ENCODE results near the gene PLA2G6. TPM values are rescaled to one million over a fixed set of nuclear protein-coding genes. Genes with fewer than 3 reads are reported as not detected.

The PLA2G6 gene
- total RNA-seq, 1 experiment from 2014 or later, result 36.0 TPM

- no peak overlapping the region for H3K9ac ChIP-seq (ENCODE audit: low read length)
- no peaks in the 10 kb centered on the region for H3K36me3 ChIP-seq (ENCODE audit: control insufficient read depth in 1 of 2, insufficient read depth in 2 of 2, low read length in 2 of 2)
- no peaks in the 10 kb centered on the region for H3K9me2 ChIP-seq (ENCODE audit: insufficient read depth)
- BruUV-seq (replicated peaks), result no TSS peak
- H2AFZ ChIP-seq (ENCODE audit: low read depth, low read length, poor library complexity, severe bottlenecking), result no peak overlapping the region
- peaks cover 11 to 15% of the 10 kb centered on the region in 2 experiments for H3K4me1 ChIP-seq (ENCODE audit: control insufficient read depth in 1 of 2, insufficient read depth in 2 of 2, low read length in 2 of 2)
- ChIA-PET POLR2A (no interaction called here), CTCF (no interaction called here), RAD21 (ENCODE audit: low non-redundant PET in 1 of 2, low total read pairs in 2 of 2, uncharacterized antibody in 2 of 2, unreplicated experiment in 2 of 2) (no interaction called here)
- no peaks in the 10 kb centered on the region for H4K20me1 ChIP-seq (ENCODE audit: insufficient read depth)
- no peak overlapping the region for H3K4me3 ChIP-seq (replicated peaks in 1 of 2; ENCODE audit: low read depth in 1 of 2, low read length in 2 of 2)
- TF ChIP-seq RAD21 (IDR thresholded peaks at IDR 0.05; ENCODE audit: low read depth) (no peak), FOSL1 (IDR thresholded peaks at IDR 0.05; ENCODE audit: low read depth) (no peak), SRF (IDR thresholded peaks at IDR 0.05; ENCODE audit: low read depth) (no peak), JUND (IDR thresholded peaks at IDR 0.05) (no peak), MAX (IDR thresholded peaks at IDR 0.05) (no peak), ZBTB33 (IDR thresholded peaks at IDR 0.05; ENCODE audit: extremely low read depth, insufficient replicate concordance, low read length) (no peak), SP1 (IDR thresholded peaks at IDR 0.05; ENCODE audit: low read depth) (no peak), TCF7L2 (IDR thresholded peaks at IDR 0.05; ENCODE audit: borderline replicate concordance, extremely low read depth, insufficient read depth, insufficient read length) (no peak), CBX3 (IDR thresholded peaks at IDR 0.05; ENCODE audit: low read depth) (no peak), POLR2AphosphoS5 (IDR thresholded peaks at IDR 0.05; ENCODE audit: low read depth, low read length) (no peak)
- TF ChIP-seq, protein P1, sequence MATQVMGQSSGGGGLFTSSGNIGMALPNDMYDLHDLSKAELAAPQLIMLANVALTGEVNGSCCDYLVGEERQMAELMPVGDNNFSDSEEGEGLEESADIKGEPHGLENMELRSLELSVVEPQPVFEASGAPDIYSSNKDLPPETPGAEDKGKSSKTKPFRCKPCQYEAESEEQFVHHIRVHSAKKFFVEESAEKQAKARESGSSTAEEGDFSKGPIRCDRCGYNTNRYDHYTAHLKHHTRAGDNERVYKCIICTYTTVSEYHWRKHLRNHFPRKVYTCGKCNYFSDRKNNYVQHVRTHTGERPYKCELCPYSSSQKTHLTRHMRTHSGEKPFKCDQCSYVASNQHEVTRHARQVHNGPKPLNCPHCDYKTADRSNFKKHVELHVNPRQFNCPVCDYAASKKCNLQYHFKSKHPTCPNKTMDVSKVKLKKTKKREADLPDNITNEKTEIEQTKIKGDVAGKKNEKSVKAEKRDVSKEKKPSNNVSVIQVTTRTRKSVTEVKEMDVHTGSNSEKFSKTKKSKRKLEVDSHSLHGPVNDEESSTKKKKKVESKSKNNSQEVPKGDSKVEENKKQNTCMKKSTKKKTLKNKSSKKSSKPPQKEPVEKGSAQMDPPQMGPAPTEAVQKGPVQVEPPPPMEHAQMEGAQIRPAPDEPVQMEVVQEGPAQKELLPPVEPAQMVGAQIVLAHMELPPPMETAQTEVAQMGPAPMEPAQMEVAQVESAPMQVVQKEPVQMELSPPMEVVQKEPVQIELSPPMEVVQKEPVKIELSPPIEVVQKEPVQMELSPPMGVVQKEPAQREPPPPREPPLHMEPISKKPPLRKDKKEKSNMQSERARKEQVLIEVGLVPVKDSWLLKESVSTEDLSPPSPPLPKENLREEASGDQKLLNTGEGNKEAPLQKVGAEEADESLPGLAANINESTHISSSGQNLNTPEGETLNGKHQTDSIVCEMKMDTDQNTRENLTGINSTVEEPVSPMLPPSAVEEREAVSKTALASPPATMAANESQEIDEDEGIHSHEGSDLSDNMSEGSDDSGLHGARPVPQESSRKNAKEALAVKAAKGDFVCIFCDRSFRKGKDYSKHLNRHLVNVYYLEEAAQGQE (IDR thresholded peaks at IDR 0.05; ENCODE audit: low read depth), result no peak
- TF ChIP-seq, protein P2, sequence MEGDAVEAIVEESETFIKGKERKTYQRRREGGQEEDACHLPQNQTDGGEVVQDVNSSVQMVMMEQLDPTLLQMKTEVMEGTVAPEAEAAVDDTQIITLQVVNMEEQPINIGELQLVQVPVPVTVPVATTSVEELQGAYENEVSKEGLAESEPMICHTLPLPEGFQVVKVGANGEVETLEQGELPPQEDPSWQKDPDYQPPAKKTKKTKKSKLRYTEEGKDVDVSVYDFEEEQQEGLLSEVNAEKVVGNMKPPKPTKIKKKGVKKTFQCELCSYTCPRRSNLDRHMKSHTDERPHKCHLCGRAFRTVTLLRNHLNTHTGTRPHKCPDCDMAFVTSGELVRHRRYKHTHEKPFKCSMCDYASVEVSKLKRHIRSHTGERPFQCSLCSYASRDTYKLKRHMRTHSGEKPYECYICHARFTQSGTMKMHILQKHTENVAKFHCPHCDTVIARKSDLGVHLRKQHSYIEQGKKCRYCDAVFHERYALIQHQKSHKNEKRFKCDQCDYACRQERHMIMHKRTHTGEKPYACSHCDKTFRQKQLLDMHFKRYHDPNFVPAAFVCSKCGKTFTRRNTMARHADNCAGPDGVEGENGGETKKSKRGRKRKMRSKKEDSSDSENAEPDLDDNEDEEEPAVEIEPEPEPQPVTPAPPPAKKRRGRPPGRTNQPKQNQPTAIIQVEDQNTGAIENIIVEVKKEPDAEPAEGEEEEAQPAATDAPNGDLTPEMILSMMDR (IDR thresholded peaks at IDR 0.05 in 2 of 3, conservative IDR thresholded peaks at IDR 0.05 in 1 of 3; ENCODE audit: borderline replicate concordance in 1 of 3, insufficient read depth in 1 of 3, low read depth in 2 of 3, low read length in 2 of 3), result no peak
- TF ChIP-seq, protein P3, sequence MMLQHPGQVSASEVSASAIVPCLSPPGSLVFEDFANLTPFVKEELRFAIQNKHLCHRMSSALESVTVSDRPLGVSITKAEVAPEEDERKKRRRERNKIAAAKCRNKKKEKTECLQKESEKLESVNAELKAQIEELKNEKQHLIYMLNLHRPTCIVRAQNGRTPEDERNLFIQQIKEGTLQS (IDR thresholded peaks at IDR 0.05), result no peak
- DNase-seq (ENCODE audit: low read depth, low spot score) (no peak), ATAC-seq (no peak)
- no peaks in the 10 kb centered on the region for H3K9me3 ChIP-seq (ENCODE audit: control insufficient read depth in 1 of 2, insufficient read depth in 1 of 2, low read depth in 1 of 2, low read length in 2 of 2)
- no peaks in the 10 kb centered on the region for H3K79me2 ChIP-seq (ENCODE audit: insufficient read depth, low read length)
- intact Hi-C loops (cut with micrococcal nuclease), result no loop called here
- H3K4me2 ChIP-seq (ENCODE audit: low read length), result no peak overlapping the region
- H3K27me3 ChIP-seq (ENCODE audit: insufficient read depth, low read length), result no peaks in the 10 kb centered on the region
- H3K27ac ChIP-seq (ENCODE audit: low read depth, low read length), result no peak overlapping the region
Measured at GRCh38 chr22:38125038-38125610, 56.5 kb downstream of the PLA2G6 start.
